ENCODE measurements around the gene CMIP. TPM values are rescaled to one million over a fixed set of nuclear protein-coding genes. Genes with fewer than 3 reads are reported as not detected.
A peak's percentile ranks its signal among the peaks of the same experiment; 100 is the strongest.

CMIP gene
- total RNA-seq, 1 experiment from 2014 or later: 48.2 TPM

- WGBS (ENCODE audit: extremely low coverage, insufficient read length, low lambda C conversion rate): 100% methylated on average over 3 of the region's 9 CpGs
- Mint-ChIP-seq H3K36me3 (ENCODE audit: insufficient read depth in 1 of 3, low read depth in 3 of 3) (no peaks in the 10 kb centered on the region; a peak in 1 of 7 replicates), H3K27ac (peak overlapping the region in 1 of 3 experiments; percentile 26; a peak in 1 of 7 replicates), H3K9me3 (no peaks in the 10 kb centered on the region), H3K27me3 (ENCODE audit: low read depth) (no peaks in the 10 kb centered on the region), H3K4me1 (peaks cover 46 to 48% of the 10 kb centered on the region in 2 experiments), H3K4me3 (no peak overlapping the region; a peak in 1 of 5 replicates)
- H3K9ac ChIP-seq (ENCODE audit: extremely low read depth, insufficient read length, low read length): no peak overlapping the region
- no peak overlapping the region for H2BK5ac ChIP-seq (ENCODE audit: insufficient read length, low read length)
- no peak overlapping the region for H2BK12ac ChIP-seq (ENCODE audit: insufficient read length, low read depth, low read length)
- H3K27ac ChIP-seq (ENCODE audit: insufficient read length, low read depth, low read length): no peak overlapping the region
- H3K18ac ChIP-seq (ENCODE audit: insufficient read length, low read depth, low read length): no peak overlapping the region
- no peak overlapping the region for H2AK5ac ChIP-seq (ENCODE audit: insufficient read length, low read length)
- no peak overlapping the region for H2AFZ ChIP-seq (ENCODE audit: low read length)
- H3K9me3 ChIP-seq (ENCODE audit: control insufficient read depth, low read depth, low read length): no peaks in the 10 kb centered on the region
- H2BK15ac ChIP-seq (ENCODE audit: low read depth, low read length): no peak overlapping the region
- no peaks in the 10 kb centered on the region for H3K27me3 ChIP-seq (ENCODE audit: insufficient read depth, low read length)
- no peak overlapping the region for H3K4me2 ChIP-seq (ENCODE audit: insufficient read depth, insufficient read length, low read length)
- no peak overlapping the region for H3T11ph ChIP-seq (ENCODE audit: low read length)
- TF ChIP-seq, protein P1, sequence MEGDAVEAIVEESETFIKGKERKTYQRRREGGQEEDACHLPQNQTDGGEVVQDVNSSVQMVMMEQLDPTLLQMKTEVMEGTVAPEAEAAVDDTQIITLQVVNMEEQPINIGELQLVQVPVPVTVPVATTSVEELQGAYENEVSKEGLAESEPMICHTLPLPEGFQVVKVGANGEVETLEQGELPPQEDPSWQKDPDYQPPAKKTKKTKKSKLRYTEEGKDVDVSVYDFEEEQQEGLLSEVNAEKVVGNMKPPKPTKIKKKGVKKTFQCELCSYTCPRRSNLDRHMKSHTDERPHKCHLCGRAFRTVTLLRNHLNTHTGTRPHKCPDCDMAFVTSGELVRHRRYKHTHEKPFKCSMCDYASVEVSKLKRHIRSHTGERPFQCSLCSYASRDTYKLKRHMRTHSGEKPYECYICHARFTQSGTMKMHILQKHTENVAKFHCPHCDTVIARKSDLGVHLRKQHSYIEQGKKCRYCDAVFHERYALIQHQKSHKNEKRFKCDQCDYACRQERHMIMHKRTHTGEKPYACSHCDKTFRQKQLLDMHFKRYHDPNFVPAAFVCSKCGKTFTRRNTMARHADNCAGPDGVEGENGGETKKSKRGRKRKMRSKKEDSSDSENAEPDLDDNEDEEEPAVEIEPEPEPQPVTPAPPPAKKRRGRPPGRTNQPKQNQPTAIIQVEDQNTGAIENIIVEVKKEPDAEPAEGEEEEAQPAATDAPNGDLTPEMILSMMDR (conservative IDR thresholded peaks at IDR 0.05): no peak
- H4K8ac ChIP-seq (replicated peaks; ENCODE audit: insufficient read length, low read depth, low read length): no peak overlapping the region
- peaks cover 5% of the 10 kb centered on the region; the same call in 1 of the 2 replicates for H3K79me2 ChIP-seq (ENCODE audit: insufficient read depth, low read length)
- no peak overlapping the region for H2BK20ac ChIP-seq (ENCODE audit: low read depth, low read length, poor library complexity, severe bottlenecking)
- H3K4ac ChIP-seq (ENCODE audit: low read depth, low read length): no peak overlapping the region
- H3K23me2 ChIP-seq (ENCODE audit: insufficient read length, low read depth, low read length, poor library complexity, severe bottlenecking): no peaks in the 10 kb centered on the region
- no peak overlapping the region for H4K91ac ChIP-seq (ENCODE audit: insufficient read length, low read depth, low read length)
- H4K20me1 ChIP-seq (ENCODE audit: control insufficient read depth, insufficient read depth, insufficient read length): no peaks in the 10 kb centered on the region
- H3K79me1 ChIP-seq (ENCODE audit: insufficient read depth, low read depth, low read length, poor library complexity, severe bottlenecking): peaks cover 3% of the 10 kb centered on the region
- no peak overlapping the region for H3K23ac ChIP-seq (ENCODE audit: insufficient read length, low read depth, low read length)
- no peak overlapping the region for H2BK120ac ChIP-seq (ENCODE audit: low read depth, low read length, poor library complexity, severe bottlenecking)
- no peak for DNase-seq
- no peak overlapping the region for H4K5ac ChIP-seq (ENCODE audit: insufficient read length, low read depth, low read length)
- H3K14ac ChIP-seq (ENCODE audit: insufficient read depth, low read length): no peak overlapping the region
- H3K56ac ChIP-seq (ENCODE audit: insufficient read length, low read depth, low read length): no peak overlapping the region
- no peaks in the 10 kb centered on the region; the same call in 1 of the 2 replicates for H3K4me1 ChIP-seq (ENCODE audit: insufficient read depth, low read length)
These were observed 100.2 kb downstream of the CMIP start for GRCh38 chr16:81544700-81545271.

All from H9 (cell line).